HG03571 (cell line): ENCODE data around the gene PIGQ.

Experiments used
- ATAC-seq: cut with Tn5 transposase; IDR thresholded peaks from one replicate; pipeline ENCODE4 v1.9.1; 2021; ENCODE audit not compliant: unreplicated experiment

The PIGQ gene

GRCh38 chr16:598823-599739 is 29.3 kb downstream of the PIGQ start:
- ATAC-seq: no peak

GRCh38 chr16:600781-601180 is 31.0 kb downstream of the PIGQ start:
- no peak for ATAC-seq

GRCh38 chr16:603933-604332 is 34.2 kb downstream of the PIGQ start:
- no peak for ATAC-seq

GRCh38 chr16:606656-607307 is 37.0 kb downstream of the PIGQ start:
- no peak for ATAC-seq

- no peak for ATAC-seq
These were observed 38.3 kb downstream of the PIGQ start for GRCh38 chr16:608019-608418.

- no peak for ATAC-seq
These were observed 39.5 kb downstream of the PIGQ start for GRCh38 chr16:609316-609715.

GRCh38 chr16:609984-610383 is 40.2 kb downstream of the PIGQ start:
- no peak for ATAC-seq

- ATAC-seq: no peak
These were observed 41.0 kb downstream of the PIGQ start for GRCh38 chr16:610513-611381.

- ATAC-seq: no peak
These were observed 45.4 kb downstream of the PIGQ start for GRCh38 chr16:615122-615521.

- ATAC-seq: no peak
These were observed 47.2 kb downstream of the PIGQ start for GRCh38 chr16:616733-617586.

GRCh38 chr16:617855-618254 is 48.1 kb downstream of the PIGQ start:
- no peak for ATAC-seq

- ATAC-seq: no peak
These were observed 49.8 kb downstream of the PIGQ start for GRCh38 chr16:619476-620100.

GRCh38 chr16:620700-621525 is 51.1 kb downstream of the PIGQ start:
- no peak for ATAC-seq

- no peak for ATAC-seq
These were observed 51.8 kb downstream of the PIGQ start for GRCh38 chr16:621526-622105.

GRCh38 chr16:622920-623280 is 53.1 kb downstream of the PIGQ start:
- ATAC-seq: no peak

- ATAC-seq: no peak
These were observed 54.8 kb downstream of the PIGQ start for GRCh38 chr16:624526-625070.

GRCh38 chr16:625117-625976 is 55.6 kb downstream of the PIGQ start:
- no peak for ATAC-seq
